IMR-90 (cell line): ENCODE measurements around the gene SYTL3. TPM values are rescaled to one million over a fixed set of nuclear protein-coding genes. Genes with fewer than 3 reads are reported as not detected.
A peak's percentile ranks its signal among the peaks of the same experiment; 100 is the strongest.

Experiments
- ATAC-seq: fragments of 200-7000 bp; cut with Tn5 transposase; 2 replicates; pipeline ENCODE4 v1.9.1; 2020; ENCODE audit warnings: low read depth, mild to moderate bottlenecking, moderate library complexity
- BruUV-seq: library from RNA; stranded (reverse); fragments of 400-500 nt; replicated peaks from 2 replicates; lab custom pipeline; 2021; lab: Mats Ljungman, UMichigan
- CTCF ChIA-PET: fragments of 300-600 bp; formaldehyde crosslinking; extraction: SDS; loops from one replicate; lab custom pipeline; 2021; ENCODE audit warnings: antibody characterized with exemption; lab: Yijun Ruan, JAX
- POLR2A ChIA-PET: fragments of 300-600 bp; sonication (Branson Sonifier 250); formaldehyde crosslinking; loops from one replicate; lab custom pipeline; 2022; ENCODE audit warnings: antibody characterized with exemption; ENCODE audit not compliant: unreplicated experiment; lab: Charles Lee
- DNase-seq: peaks from one replicate; pipeline ENCODE4 v3.0.0; 2013
- H2AFZ ChIP-seq: replicated peaks from 2 replicates; pipeline ENCODE3; 2013; ENCODE audit warnings: low read length, mild to moderate bottlenecking; ENCODE audit not compliant: poor library complexity
- H2AK5ac ChIP-seq: 2 replicates; pipeline ENCODE4 v1.6.1; 2013; ENCODE audit warnings: low read depth, low read length, inconsistent platforms
- H2AK9ac ChIP-seq: replicated peaks from 2 replicates; pipeline ENCODE3; 2013; ENCODE audit warnings: mild to moderate bottlenecking, low read depth, low read length, moderate library complexity; ENCODE audit not compliant: poor library complexity
- H2BK120ac ChIP-seq: 2 replicates; pipeline ENCODE4 v1.6.1; 2013; ENCODE audit warnings: low read depth, low read length, inconsistent platforms
- H2BK15ac ChIP-seq: 3 replicates; pipeline ENCODE4 v1.6.1; 2013; ENCODE audit warnings: low read depth, low read length, inconsistent platforms
- H2BK20ac ChIP-seq: 2 replicates; pipeline ENCODE4 v1.6.1; 2013; ENCODE audit warnings: low read depth, mild to moderate bottlenecking, inconsistent platforms, low read length, moderate library complexity
- H2BK5ac ChIP-seq: 2 replicates; pipeline ENCODE4 v1.6.1; 2013; ENCODE audit warnings: mild to moderate bottlenecking, low read depth, low read length, inconsistent platforms; ENCODE audit not compliant: poor library complexity, severe bottlenecking
- H3K14ac ChIP-seq: replicated peaks from 2 replicates; pipeline ENCODE4 v1.6.1; 2013; ENCODE audit warnings: low read depth, low read length, inconsistent platforms
- H3K18ac ChIP-seq: 2 replicates; pipeline ENCODE4 v1.6.1; 2013; ENCODE audit warnings: low read depth, low read length, control low read depth
- H3K23ac ChIP-seq: 2 replicates; pipeline ENCODE4 v1.6.1; 2013; ENCODE audit warnings: low read depth, low read length, inconsistent platforms
- H3K27ac ChIP-seq: 2 replicates; pipeline ENCODE4 v1.5.1; 2013; ENCODE audit warnings: mild to moderate bottlenecking, control low read depth, low read length; ENCODE audit not compliant: insufficient read depth
- H3K27me3 ChIP-seq: 2 replicates; pipeline ENCODE4 v1.6.1; 2013; ENCODE audit warnings: low read length; ENCODE audit not compliant: control insufficient read depth, insufficient read depth
- H3K36me3 ChIP-seq: 2 replicates; pipeline ENCODE4 v1.6.1; 2013; ENCODE audit warnings: low read length, mixed read lengths; ENCODE audit not compliant: control insufficient read depth, insufficient read depth
- H3K4ac ChIP-seq: 2 replicates; pipeline ENCODE4 v1.6.1; 2013; ENCODE audit warnings: low read depth, low read length, inconsistent platforms
- H3K4me1 ChIP-seq: 2 replicates; pipeline ENCODE4 v1.6.1; 2013; ENCODE audit warnings: low read length, mixed read lengths; ENCODE audit not compliant: control insufficient read depth, insufficient read depth
- H3K4me2 ChIP-seq: 2 replicates; pipeline ENCODE4 v1.6.1; 2013; ENCODE audit warnings: low read depth, mild to moderate bottlenecking, control low read depth, low read length, moderate library complexity
- H3K4me3 ChIP-seq: 2 replicates; pipeline ENCODE4 v1.5.1; 2013; ENCODE audit warnings: low read depth, mild to moderate bottlenecking, control low read depth, low read length, moderate library complexity; ENCODE audit not compliant: insufficient read depth
- H3K56ac ChIP-seq: 2 replicates; pipeline ENCODE4 v1.6.1; 2013; ENCODE audit warnings: low read length, inconsistent platforms; ENCODE audit not compliant: insufficient read depth; ENCODE audit errors: extremely low read depth
- H3K79me1 ChIP-seq, 2 experiments: 2 replicates each; pipeline ENCODE4 v1.6.1; 2013; ENCODE audit warnings: low read length in 2 of 2, inconsistent platforms in 1 of 2, low read depth in 1 of 2
- H3K9ac ChIP-seq: 2 replicates; pipeline ENCODE4 v1.6.1; 2013; ENCODE audit warnings: low read depth, low read length, control low read depth
- H3K9me1 ChIP-seq: 2 replicates; pipeline ENCODE4 v1.6.1; 2013; ENCODE audit warnings: low read length, inconsistent platforms; ENCODE audit not compliant: insufficient read depth
- H3K9me3 ChIP-seq: 2 replicates; pipeline ENCODE4 v1.6.1; 2013; ENCODE audit warnings: low read length; ENCODE audit not compliant: control insufficient read depth, insufficient read depth
- H4K20me1 ChIP-seq: 2 replicates; pipeline ENCODE4 v1.6.1; 2013; ENCODE audit warnings: low read length, inconsistent platforms; ENCODE audit not compliant: insufficient read depth
- H4K5ac ChIP-seq: 2 replicates; pipeline ENCODE4 v1.6.1; 2013; ENCODE audit warnings: mild to moderate bottlenecking, low read depth, low read length, control low read depth
- H4K8ac ChIP-seq, 2 experiments: 2 replicates each; pipeline ENCODE4 v1.6.1; 2013; ENCODE audit warnings: low read depth in 2 of 2, low read length in 2 of 2, control low read depth in 1 of 2, inconsistent platforms in 1 of 2
- H4K91ac ChIP-seq: 2 replicates; pipeline ENCODE4 v1.6.1; 2013; ENCODE audit warnings: low read depth, low read length, inconsistent platforms; ENCODE audit not compliant: insufficient read depth
- BHLHE40 ChIP-seq: fragments of 150-350 bp; IDR thresholded peaks from 2 replicates; pipeline ENCODE4 v1.6.1; 2016; ENCODE audit warnings: mild to moderate bottlenecking, low read depth, low read length
- CEBPB ChIP-seq: IDR thresholded peaks from 2 replicates; pipeline ENCODE4 v1.6.1; 2012; ENCODE audit warnings: low read depth, low read length, improper control_type of control experiment
- CHD1 ChIP-seq: IDR thresholded peaks from 2 replicates; pipeline ENCODE4 v1.6.1; 2012; ENCODE audit warnings: low read depth, low read length, improper control_type of control experiment
- FOS ChIP-seq: fragments of 150-350 bp; IDR thresholded peaks from 2 replicates; pipeline ENCODE4 v1.6.1; 2016; ENCODE audit warnings: low read depth, low read length
- MAFK ChIP-seq: IDR thresholded peaks from 2 replicates; pipeline ENCODE4 v1.6.1; 2012; ENCODE audit warnings: low read depth, low read length, improper control_type of control experiment
- NFE2L2 ChIP-seq: fragments of 150-350 bp; IDR thresholded peaks from 2 replicates; pipeline ENCODE4 v1.6.1; 2016; ENCODE audit warnings: low read depth, mild to moderate bottlenecking, low read length
- POLR2A ChIP-seq: IDR thresholded peaks from 2 replicates; pipeline ENCODE4 v1.6.1; 2012; ENCODE audit warnings: mild to moderate bottlenecking, low read depth, low read length
- RAD21 ChIP-seq: IDR thresholded peaks from 2 replicates; pipeline ENCODE4 v1.6.1; 2012; ENCODE audit warnings: low read length, improper control_type of control experiment
- RCOR1 ChIP-seq: IDR thresholded peaks from 2 replicates; pipeline ENCODE4 v1.6.1; 2012; ENCODE audit warnings: mild to moderate bottlenecking, low read length, improper control_type of control experiment; ENCODE audit not compliant: insufficient replicate concordance
- RFX5 ChIP-seq: IDR thresholded peaks from 2 replicates; pipeline ENCODE4 v1.8.0; 2012; ENCODE audit warnings: low read depth, mild to moderate bottlenecking, low read length, moderate library complexity
- WGBS, 2 experiments: methylation state at CpG; one replicate each; pipeline versions ENCODE4 v1.1.5 to v1.1.7; 2013; ENCODE audit warnings: missing lambda C conversion rate in 2 of 2; ENCODE audit not compliant: insufficient read length in 1 of 2; ENCODE audit errors: extremely low coverage in 2 of 2; 5-methylcytosine and 5-hydroxymethylcytosine counted together
- dilution Hi-C: fragments of 300-500 bp; cut with HindIII; formaldehyde crosslinking; loops from one replicate; pipeline ENCODE4 v1.14.3; 2018; ENCODE audit warnings: low sequenced_read_pairs; ENCODE audit not compliant: unreplicated experiment
- in situ Hi-C: fragments of 300-500 bp; cut with MboI; formaldehyde crosslinking; loops from 3 replicates; pipeline ENCODE4 v1.14.3; 2019; ENCODE audit warnings: low sequenced_read_pairs, inconsistent platforms, mixed read lengths
- intact Hi-C: fragments of 100-400 bp; cut with micrococcal nuclease; formaldehyde crosslinking; loops from 2 replicates; pipeline ENCODE4 v1.10.0; 2022
- polyA plus RNA-seq, 3 experiments: library from polyadenylated mRNA; depleted of rRNA; stranded (reverse); fragments of >200 nt; gene quantifications; 2 replicates each; pipeline ENCODE4 v1.2.3, GENCODE V29; 2012; ENCODE audit warnings: low replicate concordance in 1 of 3
- total RNA-seq: library from RNA; depleted of rRNA; stranded (reverse); fragments of >200 nt; gene quantifications from 2 replicates; pipeline ENCODE4 v1.2.3, GENCODE V29; 2012
- TF ChIP-seq, protein P1 (sequence below): fragments of 150-350 bp; IDR thresholded peaks from 2 replicates; pipeline ENCODE4 v1.6.1; 2017; ENCODE audit warnings: mild to moderate bottlenecking, antibody characterized with exemption, low read length, low read depth

Gene SYTL3
- total and polyA plus RNA-seq, 2 of the 4 experiments (the other 2 are of a cell fraction): 2.9 to 4.3 TPM

DNA sequence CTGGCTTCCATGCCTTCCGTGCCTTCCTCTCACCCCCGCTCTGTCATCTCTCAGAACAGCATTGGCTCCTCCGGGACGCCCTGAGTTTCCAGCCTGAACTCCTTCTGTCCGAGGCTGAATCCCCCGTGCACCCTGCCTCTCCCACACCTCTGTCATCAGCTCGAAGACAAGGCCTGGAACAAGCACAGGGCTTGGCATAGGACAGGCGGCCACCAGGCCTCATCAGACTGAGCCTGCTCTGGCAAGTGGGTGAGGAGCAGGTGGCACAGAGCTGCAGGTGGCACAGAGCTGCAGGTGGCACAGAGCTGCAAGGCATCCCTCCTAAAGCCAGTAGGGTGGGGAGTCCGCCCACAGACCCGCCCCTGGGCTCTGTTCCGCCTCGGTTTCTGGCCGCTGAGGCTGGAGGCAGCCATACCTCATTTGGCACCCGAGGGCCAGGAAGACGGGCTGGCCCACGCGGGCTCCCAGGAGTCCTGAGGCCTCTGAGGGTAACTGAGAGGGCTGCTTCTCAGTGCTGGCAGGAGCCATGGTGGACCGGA, 109.2 kb downstream of the SYTL3 start:
- Histone ChIP-seq H4K20me1 (no peaks in the 10 kb centered on the region; the same call in 1 of the 2 replicates), H3K9me3 (no peaks in the 10 kb centered on the region), H3K27me3 (no peaks in the 10 kb centered on the region), H3K36me3 (no peaks in the 10 kb centered on the region), H2BK20ac (no peak overlapping the region), H2BK15ac (no peak overlapping the region), H3K14ac (no peak overlapping the region), H3K9ac (no peak overlapping the region), H3K27ac (no peak overlapping the region), H3K23ac (no peak overlapping the region), H3K4me2 (no peak overlapping the region), H3K9me1 (peaks cover 5% of the 10 kb centered on the region; the same call in 1 of the 2 replicates), H2AK5ac (no peak overlapping the region), H3K79me1 (no peaks in the 10 kb centered on the region), H4K8ac (no peak overlapping the region), H2AFZ (peak overlapping the region; percentile 32), H2AK9ac (no peak overlapping the region), H3K4me1 (no peaks in the 10 kb centered on the region; the same call in 1 of the 2 replicates), H4K5ac (no peak overlapping the region), H3K4ac (no peak overlapping the region), H3K4me3 (no peak overlapping the region), H3K56ac (no peak overlapping the region), H2BK120ac (no peak overlapping the region), H2BK5ac (no peak overlapping the region), H3K18ac (no peak overlapping the region), H4K91ac (no peak overlapping the region)
- no peak for ATAC-seq
- ChIA-PET POLR2A (no interaction called here), CTCF (no interaction called here)
- dilution Hi-C loops (no loop called here), in situ Hi-C loops (no loop called here), intact Hi-C loops (no loop called here)
- WGBS, 2 experiments: 94% methylated on average over 5 of the region's 18 CpGs; no CpG with 5 or more reads in 1 of the 2 experiments
- DNase-seq: no peak
- TF ChIP-seq NFE2L2: no peak
- TF ChIP-seq RAD21: no peak
- TF ChIP-seq BHLHE40: no peak
- no peak for TF ChIP-seq POLR2A
- no peak for TF ChIP-seq FOS
- TF ChIP-seq, protein P1, sequence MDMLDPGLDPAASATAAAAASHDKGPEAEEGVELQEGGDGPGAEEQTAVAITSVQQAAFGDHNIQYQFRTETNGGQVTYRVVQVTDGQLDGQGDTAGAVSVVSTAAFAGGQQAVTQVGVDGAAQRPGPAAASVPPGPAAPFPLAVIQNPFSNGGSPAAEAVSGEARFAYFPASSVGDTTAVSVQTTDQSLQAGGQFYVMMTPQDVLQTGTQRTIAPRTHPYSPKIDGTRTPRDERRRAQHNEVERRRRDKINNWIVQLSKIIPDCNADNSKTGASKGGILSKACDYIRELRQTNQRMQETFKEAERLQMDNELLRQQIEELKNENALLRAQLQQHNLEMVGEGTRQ: no peak
- no peak for TF ChIP-seq RCOR1
- TF ChIP-seq MAFK: no peak
- TF ChIP-seq CHD1: no peak
- TF ChIP-seq RFX5: no peak
- no peak for TF ChIP-seq CEBPB
- no TSS peak for BruUV-seq
